Neural cell (in vitro differentiated cells): ENCODE data around the gene CARTPT.

ENCODE experiments used
- CTCF ChIP-seq: fragments of 450-650 bp; IDR thresholded peaks from 2 replicates; pipeline ENCODE4 v1.5.1; 2014; ENCODE audit warnings: antibody characterized with exemption, mild to moderate bottlenecking, moderate library complexity; ENCODE audit not compliant: poor library complexity, severe bottlenecking
- EP300 ChIP-seq: fragments of 450-650 bp; conservative IDR thresholded peaks from 2 replicates; pipeline ENCODE4 v1.6.1; 2014; ENCODE audit warnings: antibody characterized with exemption, mild to moderate bottlenecking, moderate library complexity; ENCODE audit not compliant: poor library complexity, severe bottlenecking
- EZH2 ChIP-seq: fragments of 200-600, 300-800 bp; shearing (Covaris generic), sonication (generic); IDR thresholded peaks from 2 replicates; pipeline ENCODE4 v1.6.1; 2014; ENCODE audit warnings: antibody characterized with exemption, low read length, borderline replicate concordance, mild to moderate bottlenecking; ENCODE audit not compliant: insufficient read depth, poor library complexity, severe bottlenecking
- POLR2AphosphoS5 ChIP-seq: IDR thresholded peaks from 2 replicates; pipeline ENCODE4 v1.6.1; 2012
- RAD21 ChIP-seq: fragments of 450-650 bp; conservative IDR thresholded peaks from 2 replicates; pipeline ENCODE4 v1.6.1; 2014; ENCODE audit warnings: antibody characterized with exemption, mild to moderate bottlenecking, moderate library complexity
- REST ChIP-seq: IDR thresholded peaks from 2 replicates; pipeline ENCODE4 v1.6.1; 2012; ENCODE audit warnings: borderline replicate concordance

- TF ChIP-seq CTCF, result no peak
- no peak for TF ChIP-seq EZH2
- TF ChIP-seq POLR2AphosphoS5, result no peak
- TF ChIP-seq RAD21, result no peak
- no peak for TF ChIP-seq REST
- TF ChIP-seq EP300, result no peak
Measured at GRCh38 chr5:71743155-71743554, 24.1 kb downstream of the CARTPT start.
